HepG2 (cell line): ENCODE data around the gene PFN1. TPM values are rescaled to one million over a fixed set of nuclear protein-coding genes. Genes with fewer than 3 reads are reported as not detected.

Source experiments
- ATAC-seq: fragments of 200-7000 bp; cut with Tn5 transposase; 3 replicates; pipeline ENCODE4 v1.9.1; 2020; ENCODE audit warnings: mild to moderate bottlenecking, moderate library complexity
- BruUV-seq: library from RNA; stranded (reverse); fragments of 400-500 nt; replicated peaks from 2 replicates; lab custom pipeline; 2021; lab: Mats Ljungman, UMichigan
- CTCF ChIA-PET: fragments of 300-600 bp; formaldehyde crosslinking; extraction: SDS; loops from one replicate; lab custom pipeline; 2021; ENCODE audit warnings: low total read pairs, inconsistent platforms, low intra/inter-chr PET ratio; lab: Yijun Ruan, JAX
- POLR2A ChIA-PET: fragments of 350-600 bp; sonication (Branson Sonifier 250); formaldehyde crosslinking; loops from one replicate; lab custom pipeline; 2020; ENCODE audit warnings: antibody characterized with exemption, inconsistent platforms; lab: Yijun Ruan, JAX
- DNase-seq: peaks from one replicate; pipeline ENCODE4 v3.0.0-alpha.2; 2015; ENCODE audit warnings: low spot score
- FAIRE-seq: peaks from 3 replicates; lab custom pipeline; 2011; peaks lifted over from hg19 to GRCh38; lab: Jason Lieb, UNC
- H2AFZ ChIP-seq: one replicate; pipeline ENCODE4 v1.6.1; 2011; ENCODE audit warnings: low read length, inconsistent platforms
- H3K27ac ChIP-seq: fragments of 300-600 bp; 3 replicates; pipeline ENCODE4 v1.8.0; 2011; ENCODE audit warnings: mixed run types, mild to moderate bottlenecking, mixed read lengths, low read length, inconsistent platforms; ENCODE audit not compliant: insufficient read depth; ENCODE audit errors: extremely low read length
- H3K27me3 ChIP-seq, 2 experiments: fragments of 200-600 bp in 1 of 2; 2 replicates in 1 of 2; 3 replicates in 1 of 2; pipeline versions ENCODE4 v1.6.0 to v1.8.0; 2011; ENCODE audit warnings: low read length in 2 of 2, mild to moderate bottlenecking in 2 of 2, moderate library complexity in 2 of 2, inconsistent platforms in 1 of 2; ENCODE audit not compliant: insufficient read depth in 2 of 2, control insufficient read depth in 1 of 2
- H3K36me3 ChIP-seq, 2 experiments: fragments of 200-600 bp in 1 of 2; replicated peaks in 1 of 2; 2 replicates in 1 of 2; 3 replicates in 1 of 2; pipeline versions ENCODE4 v1.5.1 to v1.8.0; 2011; ENCODE audit warnings: low read length in 2 of 2, inconsistent platforms in 1 of 2; ENCODE audit not compliant: insufficient read depth in 2 of 2, control insufficient read depth in 1 of 2
- H3K4me1 ChIP-seq: 2 replicates; pipeline ENCODE4 v1.5.1; 2012; ENCODE audit warnings: low read length, inconsistent platforms; ENCODE audit not compliant: insufficient read depth
- H3K4me2 ChIP-seq: 2 replicates; pipeline ENCODE4 v1.6.0; 2011; ENCODE audit warnings: low read depth, low read length, inconsistent platforms
- H3K4me3 ChIP-seq, 3 experiments: fragments of 200-600 bp in 1 of 3; sonication (generic), shearing (Covaris generic) in 1 of 3; replicated peaks in 1 of 3; 2 replicates each; pipeline ENCODE4 v1.5.1; 2011 to 2016; ENCODE audit warnings: low read length in 3 of 3, inconsistent platforms in 2 of 3, low read depth in 2 of 3, mild to moderate bottlenecking in 2 of 3, control low read depth in 1 of 3, mixed read lengths in 1 of 3; ENCODE audit not compliant: insufficient read depth in 1 of 3
- H3K79me2 ChIP-seq: one replicate; pipeline ENCODE4 v1.6.1; 2011; ENCODE audit warnings: low read length, inconsistent platforms; ENCODE audit not compliant: insufficient read depth
- H3K9ac ChIP-seq: 2 replicates; pipeline ENCODE4 v1.6.0; 2011; ENCODE audit warnings: mild to moderate bottlenecking, low read depth, low read length, inconsistent platforms; ENCODE audit not compliant: insufficient read depth
- H3K9me3 ChIP-seq: 2 replicates; pipeline ENCODE4 v1.5.1; 2012; ENCODE audit warnings: mild to moderate bottlenecking, low read length
- H4K20me1 ChIP-seq: 2 replicates; pipeline ENCODE4 v1.6.0; 2011; ENCODE audit warnings: inconsistent platforms, mild to moderate bottlenecking, low read length, moderate library complexity; ENCODE audit not compliant: insufficient read depth
- GFI1 ChIP-seq: sonication (generic); formaldehyde crosslinking; IDR thresholded peaks from 2 replicates; pipeline ENCODE4 v1.5.0; 2020; ENCODE audit warnings: missing genetic modification reagents, mild to moderate bottlenecking, borderline replicate concordance
- GLI4 ChIP-seq: sonication (generic); formaldehyde crosslinking; IDR thresholded peaks from 2 replicates; pipeline ENCODE4 v1.5.1; 2020; ENCODE audit warnings: missing genetic modification reagents, mild to moderate bottlenecking, moderate library complexity, borderline replicate concordance
- GMEB1 ChIP-seq: sonication (generic); formaldehyde crosslinking; IDR thresholded peaks from 2 replicates; pipeline ENCODE4 v1.5.1; 2020; ENCODE audit warnings: missing genetic modification reagents, mild to moderate bottlenecking, borderline replicate concordance
- HMGXB4 ChIP-seq, 2 experiments: sonication (generic) in 1 of 2; formaldehyde crosslinking in 1 of 2; IDR thresholded peaks; 2 replicates each; pipeline versions ENCODE4 v1.4.0 to v1.6.1; 2018 to 2020; ENCODE audit warnings: missing genetic modification reagents in 2 of 2, borderline replicate concordance in 1 of 2, low read depth in 1 of 2, mild to moderate bottlenecking in 1 of 2, missing biosample characterization in 1 of 2
- JUND ChIP-seq: sonication (generic); formaldehyde crosslinking; IDR thresholded peaks from 2 replicates; pipeline ENCODE4 v1.8.0; 2022; ENCODE audit warnings: mild to moderate bottlenecking, missing genetic modification reagents
- MXD3 ChIP-seq: IDR thresholded peaks from 2 replicates; pipeline ENCODE4 v1.6.1; 2016; ENCODE audit warnings: mild to moderate bottlenecking, missing biosample characterization, missing genetic modification reagents
- SALL2 ChIP-seq: sonication (generic); formaldehyde crosslinking; IDR thresholded peaks from 2 replicates; pipeline ENCODE4 v1.8.1; 2023; ENCODE audit warnings: mild to moderate bottlenecking, missing genetic modification reagents, inconsistent platforms
- ZGPAT ChIP-seq: IDR thresholded peaks from 2 replicates; pipeline ENCODE4 v1.6.1; 2016; ENCODE audit warnings: mild to moderate bottlenecking
- ZNF124 ChIP-seq: sonication (generic); formaldehyde crosslinking; IDR thresholded peaks from 2 replicates; pipeline ENCODE4 v1.4.0; 2020; ENCODE audit warnings: missing genetic modification reagents
- ZNF232 ChIP-seq: sonication (generic); formaldehyde crosslinking; IDR thresholded peaks from 2 replicates; pipeline ENCODE4 v1.4.0; 2020; ENCODE audit warnings: missing genetic modification reagents, borderline replicate concordance
- ZNF275 ChIP-seq: sonication (generic); formaldehyde crosslinking; IDR thresholded peaks from 2 replicates; pipeline ENCODE4 v1.8.0; 2022; ENCODE audit warnings: missing genetic modification reagents, mild to moderate bottlenecking, inconsistent platforms, borderline replicate concordance
- ZNF292 ChIP-seq: sonication (generic); formaldehyde crosslinking; IDR thresholded peaks from 2 replicates; pipeline ENCODE4 v1.8.1; 2022; ENCODE audit warnings: mild to moderate bottlenecking, low read depth, missing genetic modification reagents, borderline replicate concordance
- ZNF382 ChIP-seq: sonication (generic); formaldehyde crosslinking; IDR thresholded peaks from 2 replicates; pipeline ENCODE4 v1.5.0; 2020; ENCODE audit warnings: missing genetic modification reagents, mild to moderate bottlenecking, borderline replicate concordance
- ZNF740 ChIP-seq: sonication (generic); formaldehyde crosslinking; IDR thresholded peaks from 2 replicates; pipeline ENCODE4 v1.4.0; 2020; ENCODE audit warnings: missing genetic modification reagents
- WGBS: methylation state at CpG from one replicate; pipeline ENCODE4 v1.1.6; 2017; ENCODE audit warnings: low lambda C conversion rate; 5-methylcytosine and 5-hydroxymethylcytosine counted together
- in situ Hi-C: cut with HindIII; loops from 2 replicates; pipeline ENCODE4 v1.10.0; 2017; ENCODE audit warnings: low pct_unique_long_range_greater_than_20kb; ENCODE audit not compliant: extremely low pct_ligation_motif_present
- intact Hi-C: fragments of 100-400 bp; cut with micrococcal nuclease; formaldehyde crosslinking; loops from one replicate; pipeline ENCODE4 v1.10.0; 2022; ENCODE audit not compliant: unreplicated experiment
- polyA plus RNA-seq, 8 experiments: library from polyadenylated mRNA; depleted of rRNA in 3 of 8; stranded (reverse) in 7 of 8; unstranded in 1 of 8; fragments of >200 nt; fragmentation: Illumina TruSeq in 4 of 8; extraction: Trizol in 4 of 8; gene quantifications; 2 replicates each; pipeline versions ENCODE4 v1.2.1 to v1.2.3, GENCODE V29; 2011 to 2016; ENCODE audit warnings: low read depth in 4 of 8, missing spikeins in 1 of 8, mixed read lengths in 1 of 8; ENCODE audit not compliant: insufficient read depth in 1 of 8
- total RNA-seq, 5 experiments: library from RNA; depleted of rRNA; stranded (reverse); fragments of >200 nt; fragmentation: Illumina TruSeq; extraction: Trizol; gene quantifications; 2 replicates each; pipeline ENCODE4 v1.2.3, GENCODE V29; 2016; ENCODE audit warnings: low read depth in 1 of 5

The PFN1 gene
- total and polyA plus RNA-seq, 2 of the 13 experiments (the other 11 are each of a cell fraction or from before 2014, with no cell fraction given), result 494 to 613 TPM

GRCh38 chr17:4934173-4934979, 14.0 kb downstream of the PFN1 start:
- in situ Hi-C loops, result no loop called here
- peak; percentile 46 for DNase-seq
- peak overlapping the region; percentile 17; the same call in 1 of the 2 replicates for H3K9ac ChIP-seq
- H3K79me2 ChIP-seq, result peaks cover 15% of the 10 kb centered on the region
- H3K27me3 ChIP-seq, result no peaks in the 10 kb centered on the region
- peak overlapping the region in 2 of 3 experiments; percentile 31 to 46; a peak in 2 of 6 replicates for H3K4me3 ChIP-seq
- no peaks in the 10 kb centered on the region for H4K20me1 ChIP-seq
- intact Hi-C loops, result loop anchor here (1.0 kb wide), 1 partner anchor 25 kb away; no protein-coding TSS in a partner anchor
- peak overlapping the region; percentile 69 for H3K4me2 ChIP-seq
- H3K4me1 ChIP-seq, result peaks cover 22% of the 10 kb centered on the region
- H2AFZ ChIP-seq, result no peak overlapping the region
- 66% methylated on average over 7 of the region's 14 CpGs for WGBS
- no peaks in the 10 kb centered on the region for H3K9me3 ChIP-seq
- peak; percentile 56 for FAIRE-seq
- ChIA-PET POLR2A (interaction anchor here (0.8 to 1.5 kb wide), 5 partner anchors 14 to 33 kb away, joined by 3 to 11 read pairs (median 4); partner anchors contain the start of genes ENO3, PFN1 and SPAG7), CTCF (interaction anchor here (2.0 kb wide), 1 partner anchor 25 kb away, joined by 10 read pairs; no protein-coding TSS in a partner anchor)
- BruUV-seq, result no TSS peak
- H3K27ac ChIP-seq, result no peak overlapping the region
- H3K36me3 ChIP-seq, result peaks cover 0 to 13% of the 10 kb centered on the region in 2 experiments; a peak in 3 of 5 replicates
- peak; percentile 91 for ATAC-seq
- TF ChIP-seq GLI4 (CRISPR knock-in tag), result no peak
- TF ChIP-seq ZNF232 (CRISPR knock-in tag), result no peak
- no peak for TF ChIP-seq JUND (CRISPR knock-in tag)
- TF ChIP-seq GFI1 (CRISPR knock-in tag), result no peak
- TF ChIP-seq ZNF740 (CRISPR knock-in tag), result no peak
- TF ChIP-seq ZNF124 (CRISPR knock-in tag), result no peak
- 0 out of 2 replicates have a peak, but pooled peaks have one; percentile 22 for TF ChIP-seq ZGPAT
- no peak for TF ChIP-seq GMEB1 (CRISPR knock-in tag)
- no peak for TF ChIP-seq MXD3 (CRISPR knock-in tag)
- peak; percentile 57 to 70; a peak in 3 of 4 replicates for TF ChIP-seq HMGXB4 (CRISPR knock-in tag; IDR thresholded peaks at IDR 0.05; ENCODE audit: borderline replicate concordance in 1 of 2, low read depth in 1 of 2)
- TF ChIP-seq ZNF382 (CRISPR knock-in tag), result no peak
- TF ChIP-seq ZNF275 (CRISPR knock-in tag), result no peak
- TF ChIP-seq SALL2 (CRISPR knock-in tag), result 0 out of 2 replicates have a peak, but pooled peaks have one; percentile 23
- TF ChIP-seq ZNF292 (CRISPR knock-in tag), result no peak
